Activated B cell treated with CpG ODN at 0.5 μM for 24 hours (primary cell): ENCODE measurements around the gene CCDC88C. TPM values are rescaled to one million over a fixed set of nuclear protein-coding genes. Genes with fewer than 3 reads are reported as not detected.

ENCODE experiments used
- ATAC-seq: fragments of 200-7000 bp; cut with Tn5 transposase; one replicate; pipeline ENCODE4 v1.10.0; 2021; ENCODE audit warnings: low read depth, mild to moderate bottlenecking, moderate library complexity
- CTCF ChIA-PET: fragments of 350-600 bp; sonication (Branson Sonifier 250); formaldehyde crosslinking; loops from one replicate; lab custom pipeline; 2021; ENCODE audit warnings: antibody characterized with exemption; lab: Charles Lee
- POLR2A ChIA-PET: fragments of 350-600 bp; sonication (Branson Sonifier 250); formaldehyde crosslinking; loops from one replicate; lab custom pipeline; 2021; ENCODE audit warnings: antibody characterized with exemption; lab: Charles Lee
- DNase-seq: peaks from one replicate; pipeline ENCODE4 v3.0.0; 2022
- H3K27ac Mint-ChIP-seq: one replicate; pipeline ENCODE4 v1.8.0; 2020; ENCODE audit warnings: mixed read lengths
- H3K27me3 Mint-ChIP-seq: one replicate; pipeline ENCODE4 v1.8.0; 2021; ENCODE audit warnings: mixed read lengths
- H3K36me3 Mint-ChIP-seq: one replicate; pipeline ENCODE4 v1.8.0; 2021; ENCODE audit warnings: low read depth, mixed read lengths
- H3K4me1 Mint-ChIP-seq: one replicate; pipeline ENCODE4 v1.8.0; 2021; ENCODE audit warnings: mixed read lengths
- H3K4me3 Mint-ChIP-seq: one replicate; pipeline ENCODE4 v1.8.0; 2020; ENCODE audit warnings: mild to moderate bottlenecking, mixed read lengths
- H3K9me3 Mint-ChIP-seq: one replicate; pipeline ENCODE4 v1.8.0; 2020; ENCODE audit warnings: mixed read lengths
- CTCF ChIP-seq: fragments of 200-600 bp; IDR thresholded peaks from one replicate; pipeline ENCODE4 v1.8.0; 2022; ENCODE audit warnings: antibody characterized with exemption, mild to moderate bottlenecking
- intact Hi-C: fragments of 100-400 bp; cut with micrococcal nuclease; formaldehyde crosslinking; loops from one replicate; pipeline ENCODE4 v1.15.1; 2024
- total RNA-seq: library from RNA; stranded (reverse); gene quantifications from 2 replicates; pipeline ENCODE4 v1.2.3, GENCODE V29; 2022

Gene CCDC88C
- total RNA-seq, 1 donor from 2014 or later: 164 TPM

GRCh38 chr14:91253795-91254323, 163.8 kb downstream of the CCDC88C start:
- ATAC-seq (no peak), DNase-seq (no peak)
- intact Hi-C loops: loop anchor here (1.0 to 5.0 kb wide), 4 partner anchors 12 to 37 kb away; no protein-coding TSS in a partner anchor
- ChIA-PET POLR2A (interaction anchor here (1.5 kb wide), 1 partner anchor 25 kb away, joined by 5 read pairs; no protein-coding TSS in a partner anchor), CTCF (no interaction called here)
- H3K4me1 Mint-ChIP-seq: peaks cover 42% of the 10 kb centered on the region
- peak overlapping the region; percentile 76 for H3K4me3 Mint-ChIP-seq
- H3K27me3 Mint-ChIP-seq: no peaks in the 10 kb centered on the region
- no peaks in the 10 kb centered on the region for H3K9me3 Mint-ChIP-seq
- peak overlapping the region; percentile 41 for H3K27ac Mint-ChIP-seq
- TF ChIP-seq CTCF: no peak
- H3K36me3 Mint-ChIP-seq: no peaks in the 10 kb centered on the region

- H3K27ac Mint-ChIP-seq: peak overlapping the region; percentile 59
- peaks cover 42% of the 10 kb centered on the region for H3K4me1 Mint-ChIP-seq
- no peak for TF ChIP-seq CTCF
- H3K4me3 Mint-ChIP-seq: peak overlapping the region; percentile 80
- POLR2A ChIA-PET: interaction anchor here (0.7 to 2.2 kb wide), 6 partner anchors 9 to 140 kb away, joined by 3 to 25 read pairs (median 8); partner anchors contain the start of genes DGLUCY and GPR68
- intact Hi-C loops: loop anchor here (1.0 to 5.0 kb wide), 2 partner anchors 11 to 36 kb away; no protein-coding TSS in a partner anchor
- H3K9me3 Mint-ChIP-seq: no peaks in the 10 kb centered on the region
- no peaks in the 10 kb centered on the region for H3K36me3 Mint-ChIP-seq
- DNase-seq (peak; percentile 67), ATAC-seq (peak; percentile 51)
- no peaks in the 10 kb centered on the region for H3K27me3 Mint-ChIP-seq
- CTCF ChIA-PET: interaction anchor here (0.9 to 1.9 kb wide), 4 partner anchors 9 to 76 kb away, joined by 3 to 6 read pairs (median 4); partner anchors contain the start of gene GPR68
Observed at GRCh38 chr14:91252871-91253794, 164.5 kb downstream of the CCDC88C start.

GRCh38 chr14:91250912-91251311, 166.7 kb downstream of the CCDC88C start:
- CTCF ChIA-PET: no interaction called here
- H3K4me3 Mint-ChIP-seq: peak overlapping the region; percentile 62
- DNase-seq (no peak), ATAC-seq (no peak)
- H3K27ac Mint-ChIP-seq: peak overlapping the region; percentile 90
- H3K9me3 Mint-ChIP-seq: peaks cover 2% of the 10 kb centered on the region
- H3K27me3 Mint-ChIP-seq: no peaks in the 10 kb centered on the region
- H3K4me1 Mint-ChIP-seq: peaks cover 41% of the 10 kb centered on the region
- H3K36me3 Mint-ChIP-seq: no peaks in the 10 kb centered on the region
- TF ChIP-seq CTCF: no peak
- POLR2A ChIA-PET: interaction anchor here (0.7 to 2.0 kb wide), 3 partner anchors 11 to 28 kb away, joined by 3 to 6 read pairs (median 6); no protein-coding TSS in a partner anchor
- intact Hi-C loops: loop anchor here (5.0 kb wide), 1 partner anchor 34 kb away; no protein-coding TSS in a partner anchor

- Mint-ChIP-seq H3K4me3 (peak overlapping the region; percentile 62), H3K27ac (peak overlapping the region; percentile 90), H3K36me3 (no peaks in the 10 kb centered on the region), H3K27me3 (no peaks in the 10 kb centered on the region), H3K4me1 (peaks cover 45% of the 10 kb centered on the region), H3K9me3 (peaks cover 2% of the 10 kb centered on the region)
- ATAC-seq (peak; percentile 64), DNase-seq (no peak)
- ChIA-PET POLR2A (interaction anchor here (0.7 to 2.0 kb wide), 4 partner anchors 12 to 124 kb away, joined by 3 to 14 read pairs (median 6); no protein-coding TSS in a partner anchor), CTCF (interaction anchor here (1.2 kb wide), 1 partner anchor 21 kb away, joined by 4 read pairs; no protein-coding TSS in a partner anchor)
- intact Hi-C loops: loop anchor here (5.0 kb wide), 1 partner anchor 33 kb away; no protein-coding TSS in a partner anchor
- TF ChIP-seq CTCF: no peak
Observed at GRCh38 chr14:91249841-91250616, 167.6 kb downstream of the CCDC88C start.
